ENCODE results near the gene IFT25.
"Not testable (repeated sequence)": the region's sequence is repeated elsewhere in the genome, so short reads cannot be mapped to it uniquely, and the experiment has no call there.

Gene IFT25

GRCh38 chr1:53889304-53890298 is 55.9 kb downstream of the IFT25 start, which contains the start of gene YIPF1:
YIPF1 (minus strand) TSS chr1:53889797; CDS start chr1:53888937, 860 bp downstream.
- peak; percentile 36 to 96 (median 87) for DNase-seq

- no peak for DNase-seq
These were observed 56.8 kb downstream of the IFT25 start for GRCh38 chr1:53888681-53889080.

- not testable (repeated sequence) for DNase-seq
These were observed 61.9 kb downstream of the IFT25 start for GRCh38 chr1:53883600-53883999.

GRCh38 chr1:53881853-53882252 is 63.6 kb downstream of the IFT25 start:
- DNase-seq: not testable (repeated sequence)

- no peak for DNase-seq
These were observed 66.9 kb downstream of the IFT25 start for GRCh38 chr1:53878492-53879105.

- DNase-seq: not testable (repeated sequence)
These were observed 70.3 kb downstream of the IFT25 start for GRCh38 chr1:53875150-53875549.

- no peak for DNase-seq
These were observed 73.6 kb downstream of the IFT25 start for GRCh38 chr1:53871773-53872484.

Data from anterior cingulate cortex (tissue), 58 donors.